Islet precursor cell (in vitro differentiated cells): ENCODE results near the gene DEPDC7.
A peak's percentile ranks its signal among the peaks of the same experiment; 100 is the strongest.
"Not testable (repeated sequence)": the region's sequence is repeated elsewhere in the genome, so short reads cannot be mapped to it uniquely, and the experiment has no call there.

Experiments
- DNase-seq: peaks from one replicate; pipeline ENCODE4 v3.0.0-alpha.2; 2018

The DEPDC7 gene

DNA sequence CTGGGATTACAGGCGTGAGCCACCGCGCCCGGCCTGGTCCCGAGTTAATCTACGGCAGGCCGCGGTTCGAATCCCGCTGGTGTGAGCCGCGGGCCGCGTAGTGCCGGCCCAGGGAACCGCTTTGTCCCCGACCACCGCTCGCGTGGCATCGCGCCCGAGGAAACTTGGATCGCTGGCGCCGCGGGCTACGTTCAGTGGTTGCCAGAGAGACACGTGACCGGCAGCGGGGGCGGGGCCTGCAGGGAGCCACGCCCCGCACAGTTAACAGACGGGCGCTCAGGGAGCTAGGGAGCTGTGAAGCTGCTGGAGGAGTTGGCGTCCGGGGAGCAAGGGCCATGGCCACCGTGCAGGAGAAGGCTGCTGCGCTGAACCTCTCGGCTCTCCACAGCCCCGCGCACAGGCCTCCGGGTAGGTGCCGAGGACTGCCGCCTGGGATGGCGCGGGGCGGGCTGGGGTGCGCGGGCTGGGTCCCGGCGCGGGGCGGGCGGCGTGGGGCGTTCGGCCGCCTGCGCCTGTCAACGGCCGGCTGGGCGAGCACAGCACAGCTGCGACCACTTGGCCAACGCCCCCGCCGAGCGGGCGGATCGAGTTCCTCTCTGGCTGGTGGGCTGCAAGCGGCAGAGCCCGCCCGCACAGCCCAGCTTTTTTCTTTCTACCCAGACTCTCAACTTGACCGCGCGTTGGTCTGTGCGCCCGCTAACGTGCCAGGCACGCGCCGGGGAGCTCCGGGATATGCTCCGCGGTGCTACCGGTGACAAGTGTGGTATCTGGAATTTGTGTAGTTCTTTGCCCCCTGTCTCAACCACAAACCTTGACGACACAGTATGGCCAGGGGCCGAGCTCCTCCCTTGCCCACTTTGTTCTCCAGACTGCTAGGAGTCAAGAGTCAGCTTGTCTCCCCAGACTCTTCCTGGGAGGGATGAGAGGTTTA lies at the start of gene DEPDC7:
Gene DEPDC7 (plus strand): TSS at position 258 of the 931 bp plus-strand sequence. CDS start 78 bp downstream, at position 336.
- peak; percentile 94 for DNase-seq

DNA sequence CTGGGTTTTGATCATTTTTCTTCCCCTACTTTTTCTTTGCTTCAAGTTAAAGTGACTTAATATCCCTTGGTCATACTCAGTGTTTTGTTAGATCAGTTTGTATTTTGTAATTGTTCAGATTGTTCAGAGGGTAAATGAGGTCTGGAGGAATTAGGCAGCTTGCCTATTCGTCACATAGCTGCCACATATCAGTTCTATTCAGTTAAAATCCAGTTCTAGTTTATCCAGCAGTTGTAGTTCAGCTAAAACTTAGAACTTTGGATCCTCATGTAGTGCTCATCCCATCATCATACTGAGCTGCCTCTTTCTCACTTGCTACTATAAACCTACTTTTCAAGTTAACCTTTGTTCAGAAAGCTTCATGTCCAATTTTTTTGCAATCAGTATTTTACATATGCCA lies 47.1 kb upstream of the DEPDC7 start:
- DNase-seq, result no peak

GRCh38 chr11:32972233-32972632 lies 43.4 kb upstream of the DEPDC7 start:
- DNase-seq, result not testable (repeated sequence)

- DNase-seq, result no peak
Observed at GRCh38 chr11:32972781-32973180, 42.9 kb upstream of the DEPDC7 start.

DNA sequence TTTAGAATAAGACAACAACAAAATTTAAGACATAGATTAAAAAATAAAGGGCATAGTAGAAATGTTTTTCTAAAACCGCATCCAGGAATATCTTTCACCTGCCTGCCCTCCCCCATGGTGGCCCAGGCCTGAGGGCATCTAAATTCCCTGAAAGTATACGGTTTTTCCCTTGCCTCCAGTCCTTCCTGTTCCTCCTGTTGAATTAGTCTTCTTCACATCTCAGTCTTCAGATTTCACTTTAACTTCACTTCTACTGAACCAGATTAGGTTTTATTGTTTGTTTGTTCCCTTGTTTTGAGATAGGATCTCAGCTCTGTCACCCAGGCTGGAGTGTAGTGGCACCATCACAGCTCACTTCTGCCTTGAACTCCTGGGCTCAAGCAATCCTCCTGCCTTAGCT lies 33.1 kb upstream of the DEPDC7 start:
- DNase-seq, result no peak

GRCh38 chr11:32983506-32983905 lies 32.2 kb upstream of the DEPDC7 start:
- DNase-seq, result no peak

GRCh38 chr11:32985600-32985999 lies 30.1 kb upstream of the DEPDC7 start:
- no peak for DNase-seq

- no peak for DNase-seq
Observed at GRCh38 chr11:32987851-32988250, 27.8 kb upstream of the DEPDC7 start.

- no peak for DNase-seq
Observed at GRCh38 chr11:32990481-32990880, 25.2 kb upstream of the DEPDC7 start.

DNA sequence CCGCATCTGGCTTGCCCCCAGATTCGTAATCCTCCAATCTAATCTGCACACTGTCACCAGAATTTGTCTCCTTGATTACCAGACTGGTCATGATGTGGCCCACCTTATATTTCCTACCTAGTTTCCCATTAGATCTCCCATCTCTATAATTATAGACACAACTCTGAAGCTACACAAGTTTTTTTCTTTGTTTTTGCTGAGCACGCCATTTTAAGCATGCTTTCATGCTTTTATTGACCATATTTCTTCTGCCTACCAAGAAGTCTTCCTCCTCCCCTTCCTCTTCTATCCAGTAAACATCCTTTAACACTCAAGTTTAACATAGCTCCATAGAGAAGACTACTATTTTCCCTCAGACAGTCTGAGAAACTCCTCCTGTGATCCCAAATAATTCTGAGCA lies 24.3 kb upstream of the DEPDC7 start:
- no peak for DNase-seq

- DNase-seq, result no peak
Observed at GRCh38 chr11:32991898-32992297, 23.8 kb upstream of the DEPDC7 start.

DNA sequence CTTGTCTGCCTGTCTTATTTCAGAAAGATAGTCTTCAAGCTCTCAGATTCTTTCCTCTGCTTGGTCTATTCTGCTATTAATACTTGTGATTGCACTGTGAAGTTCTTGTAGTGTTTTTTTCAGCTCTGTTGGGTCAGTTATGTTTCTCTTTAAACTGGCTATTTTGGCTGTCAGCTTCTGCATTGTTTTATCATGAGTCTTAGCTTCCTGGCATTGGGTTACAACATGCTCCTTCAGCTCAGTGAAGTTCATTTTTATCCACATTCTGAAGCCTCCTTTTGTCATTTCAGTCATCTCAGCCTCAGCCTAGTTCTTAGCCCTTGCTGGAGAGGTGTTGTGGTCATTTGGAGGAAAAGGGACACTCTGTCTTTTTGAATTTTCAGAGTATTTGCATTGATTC lies 15.5 kb upstream of the DEPDC7 start:
- no peak for DNase-seq

- no peak for DNase-seq
Observed at GRCh38 chr11:33001281-33001680, 14.4 kb upstream of the DEPDC7 start.

DNA sequence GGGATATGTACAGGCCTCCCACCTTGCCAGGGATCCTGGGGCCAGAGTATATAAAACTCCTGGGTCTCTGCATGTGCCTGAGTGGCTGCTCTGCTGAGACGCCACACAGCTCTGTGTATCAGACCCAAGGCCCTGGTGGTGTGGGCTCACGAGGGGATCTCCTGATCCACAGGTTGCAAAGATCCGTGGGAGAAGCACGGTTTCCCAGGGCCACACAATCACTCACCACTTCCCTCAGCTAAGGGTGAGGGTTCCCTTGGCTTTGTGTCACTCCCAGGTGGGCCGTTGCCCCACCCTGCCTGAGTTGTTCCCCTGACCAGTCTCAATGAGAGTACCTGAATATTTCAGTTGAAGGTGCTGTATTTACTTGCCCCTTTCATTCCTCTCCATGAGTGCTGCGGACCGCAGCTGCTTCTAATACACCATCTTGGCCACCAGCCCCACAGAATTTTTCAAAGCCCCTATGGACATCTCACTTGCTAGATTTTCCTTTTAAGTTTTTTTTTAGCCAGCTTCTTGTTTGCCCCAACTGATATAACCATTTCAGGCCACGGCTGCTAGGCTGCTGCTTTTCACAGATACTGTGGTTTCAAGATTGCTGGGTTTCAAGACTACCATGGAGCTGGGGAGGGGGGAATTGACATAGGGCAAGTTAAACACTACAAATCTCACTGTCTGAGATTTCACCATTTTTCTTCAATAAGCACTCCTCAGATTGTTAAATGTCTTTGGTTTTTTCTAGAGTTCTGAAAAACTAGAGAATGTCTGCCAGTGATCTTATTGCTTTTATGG lies 13.7 kb upstream of the DEPDC7 start:
- no peak for DNase-seq

GRCh38 chr11:33005175-33005574 lies 10.5 kb upstream of the DEPDC7 start:
- DNase-seq, result no peak

GRCh38 chr11:33006010-33006409 lies 9.7 kb upstream of the DEPDC7 start:
- DNase-seq, result no peak

GRCh38 chr11:33013755-33014154 lies 1.9 kb upstream of the DEPDC7 start:
- no peak for DNase-seq

- no peak for DNase-seq
Observed at GRCh38 chr11:33016654-33017053, 976 bp downstream of the DEPDC7 start.

DNA sequence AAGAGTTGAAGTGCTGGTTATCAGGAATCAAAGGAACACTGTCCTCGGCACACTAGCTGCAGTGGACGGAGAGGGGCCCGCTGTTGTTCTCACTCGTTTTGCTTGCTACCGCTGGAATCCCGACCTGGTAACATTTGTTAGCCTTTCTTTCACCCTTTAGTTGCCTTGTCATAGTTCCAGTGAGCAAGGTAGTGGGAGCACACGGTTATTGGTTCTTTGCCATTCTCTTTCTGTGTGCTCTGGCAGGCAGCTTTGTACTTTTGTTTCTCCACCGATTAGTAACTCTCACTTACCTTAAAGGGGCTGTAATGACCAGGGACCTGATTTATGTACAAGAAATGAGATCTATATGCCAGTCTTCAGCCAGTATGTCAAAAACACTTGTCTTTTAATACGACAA lies 1.8 kb downstream of the DEPDC7 start:
- DNase-seq, result no peak

GRCh38 chr11:33017965-33018364 lies 2.3 kb downstream of the DEPDC7 start:
- DNase-seq, result no peak

- no peak for DNase-seq
Observed at GRCh38 chr11:33018840-33019239, 3.2 kb downstream of the DEPDC7 start.

DNA sequence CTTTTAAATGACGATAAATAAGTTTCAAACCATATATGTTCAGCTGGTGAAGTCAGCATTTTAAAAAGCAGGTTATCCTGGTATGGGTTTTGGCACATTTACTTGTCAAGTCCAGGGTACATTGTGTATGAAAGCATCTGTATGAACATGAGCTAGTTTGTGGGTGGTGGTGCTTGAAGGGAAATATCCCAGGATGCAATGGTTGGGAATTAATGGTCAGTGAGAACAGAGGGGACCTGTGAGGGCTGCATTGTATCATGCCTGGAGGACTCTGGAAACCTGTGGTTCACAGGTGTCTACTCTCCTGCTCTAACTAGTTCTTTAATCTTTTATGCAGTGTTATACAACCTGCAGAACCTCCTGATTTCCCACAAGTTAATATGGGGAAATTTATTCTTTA lies 5.8 kb downstream of the DEPDC7 start:
- no peak for DNase-seq

DNA sequence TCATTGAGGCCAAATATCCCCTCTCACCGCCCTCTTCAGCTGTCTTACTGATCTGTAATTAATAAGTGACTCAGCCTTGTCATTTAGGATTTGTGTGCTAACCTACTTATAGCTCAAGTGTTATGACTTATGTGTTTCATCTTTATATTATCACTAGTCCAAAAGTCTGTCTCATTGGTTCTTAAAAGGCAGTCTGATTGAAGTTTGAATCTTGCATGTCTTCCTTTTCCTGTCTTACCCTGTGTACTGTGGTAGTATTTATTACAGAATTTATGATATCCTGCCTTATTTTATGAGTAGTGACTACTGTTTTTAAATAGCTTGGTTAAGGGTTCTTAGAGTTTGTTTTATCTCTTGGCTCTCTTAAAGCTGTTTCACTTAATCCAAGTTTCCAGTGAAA lies 6.3 kb downstream of the DEPDC7 start:
- no peak for DNase-seq

DNA sequence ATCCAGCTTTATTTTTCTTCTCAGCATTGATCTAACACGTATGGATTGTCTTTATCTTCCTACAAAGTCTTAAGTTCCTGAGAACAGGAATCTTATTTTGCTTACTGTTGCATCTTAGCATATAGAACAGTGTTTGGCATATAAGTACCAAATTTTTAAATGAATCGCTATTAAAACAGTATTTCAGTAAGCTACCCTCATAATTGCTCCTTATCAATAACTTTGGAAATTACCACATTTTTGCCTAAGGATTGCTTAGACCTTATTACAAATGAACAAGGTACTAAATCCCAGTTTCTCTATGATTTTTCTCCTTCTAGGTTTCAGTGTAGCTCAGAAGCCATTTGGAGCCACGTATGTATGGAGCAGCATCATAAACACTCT lies 9.7 kb downstream of the DEPDC7 start:
- DNase-seq, result no peak
